ENCODE results near the gene C20orf96.
"Not testable (repeated sequence)": the region's sequence is repeated elsewhere in the genome, so short reads cannot be mapped to it uniquely, and the experiment has no call there.

Gene C20orf96

DNA sequence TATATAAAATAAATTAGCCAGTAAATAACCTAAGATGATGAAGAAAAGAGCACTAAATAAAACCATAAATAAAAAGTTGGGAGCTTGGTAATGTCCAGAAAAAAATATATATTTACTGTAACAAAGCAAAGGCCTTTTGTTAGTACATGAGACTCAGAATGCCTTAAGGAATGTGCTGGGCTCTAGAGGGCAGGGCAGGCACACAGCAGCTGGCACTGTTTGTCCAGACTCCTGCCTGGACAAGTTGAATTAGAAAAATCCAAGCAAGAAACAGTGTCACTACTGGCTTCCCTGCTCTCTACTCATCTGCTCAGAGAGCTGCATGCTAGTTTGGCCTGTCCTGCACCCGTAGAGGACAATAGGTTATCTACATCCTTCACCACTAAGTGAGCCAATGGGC is 54.7 kb downstream of the C20orf96 start:
- no peak for DNase-seq

DNA sequence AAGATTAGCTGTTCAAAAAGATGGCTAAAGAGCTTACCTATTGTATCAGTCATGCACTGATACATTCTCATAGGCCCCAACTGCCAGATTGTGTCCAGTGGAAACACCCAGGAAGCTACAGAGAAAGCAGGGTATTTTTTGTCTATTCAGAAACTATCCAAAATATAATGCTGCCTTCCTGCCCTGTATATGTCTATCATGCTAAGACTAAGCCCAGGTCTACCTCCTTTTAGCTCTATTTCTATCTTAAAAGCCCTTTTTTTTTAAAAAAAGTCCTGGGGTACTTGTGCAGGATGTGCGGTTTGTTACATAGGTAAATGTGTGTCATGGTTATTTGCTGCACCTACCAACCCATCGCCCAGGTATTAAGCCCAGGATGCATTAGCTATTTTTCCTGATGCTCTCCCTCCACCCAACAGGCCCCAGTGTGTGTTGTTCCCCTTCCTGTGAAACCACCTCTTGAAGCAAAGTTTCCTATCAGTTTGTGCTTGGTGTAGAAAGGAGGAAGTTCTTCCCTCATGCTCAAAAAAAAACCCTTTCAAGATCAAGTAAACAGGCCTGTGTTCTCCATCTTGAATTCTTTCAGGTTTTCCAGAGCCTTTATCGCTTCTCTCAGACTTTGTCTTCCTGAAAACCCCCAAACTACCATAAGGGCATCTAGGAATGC is 63.0 kb downstream of the C20orf96 start:
- DNase-seq, result no peak

DNA sequence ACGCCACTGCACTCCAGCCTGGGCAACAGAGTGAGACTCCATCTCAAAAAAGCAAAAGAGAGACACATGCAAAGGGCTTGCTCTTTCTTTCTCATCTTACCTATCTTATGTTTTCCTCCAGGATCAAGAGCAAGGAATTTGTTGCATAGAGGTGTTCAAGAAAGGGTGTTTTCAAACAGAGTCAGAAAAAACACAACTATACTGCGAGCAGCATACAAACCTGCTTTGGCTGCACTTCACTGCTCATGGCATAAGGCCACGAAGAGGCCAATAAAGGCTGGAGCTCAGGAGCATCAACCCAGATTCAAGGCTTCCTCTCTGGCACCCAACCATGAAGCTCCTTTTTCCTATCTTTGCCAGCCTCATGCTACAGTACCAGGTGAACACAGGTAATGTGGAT is 63.6 kb downstream of the C20orf96 start, which contains the start of gene DEFB129:
TSS of gene DEFB129 (plus strand) at position 301 of the 400 bp plus-strand sequence. CDS start at position 332, 31 bp downstream.
- DNase-seq, result no peak

DNA sequence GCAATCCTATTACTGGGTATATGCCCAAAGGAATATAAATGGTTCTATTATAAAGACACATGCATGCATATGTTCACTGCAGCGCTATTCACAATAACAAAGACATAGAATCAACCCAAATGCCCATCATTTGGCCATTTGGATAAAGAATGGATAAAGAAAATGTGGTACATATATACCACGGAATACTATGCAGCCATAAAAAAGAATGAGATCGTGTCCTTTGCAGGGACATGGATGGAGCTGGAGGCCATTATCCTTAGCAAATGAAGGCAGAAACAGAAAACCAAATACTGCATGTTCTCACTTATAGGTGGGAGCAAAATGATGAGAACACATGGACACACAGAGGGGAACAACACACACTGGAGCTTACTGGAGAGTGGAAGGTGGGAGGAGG is 64.7 kb downstream of the C20orf96 start:
- DNase-seq, result not testable (repeated sequence)

DNA sequence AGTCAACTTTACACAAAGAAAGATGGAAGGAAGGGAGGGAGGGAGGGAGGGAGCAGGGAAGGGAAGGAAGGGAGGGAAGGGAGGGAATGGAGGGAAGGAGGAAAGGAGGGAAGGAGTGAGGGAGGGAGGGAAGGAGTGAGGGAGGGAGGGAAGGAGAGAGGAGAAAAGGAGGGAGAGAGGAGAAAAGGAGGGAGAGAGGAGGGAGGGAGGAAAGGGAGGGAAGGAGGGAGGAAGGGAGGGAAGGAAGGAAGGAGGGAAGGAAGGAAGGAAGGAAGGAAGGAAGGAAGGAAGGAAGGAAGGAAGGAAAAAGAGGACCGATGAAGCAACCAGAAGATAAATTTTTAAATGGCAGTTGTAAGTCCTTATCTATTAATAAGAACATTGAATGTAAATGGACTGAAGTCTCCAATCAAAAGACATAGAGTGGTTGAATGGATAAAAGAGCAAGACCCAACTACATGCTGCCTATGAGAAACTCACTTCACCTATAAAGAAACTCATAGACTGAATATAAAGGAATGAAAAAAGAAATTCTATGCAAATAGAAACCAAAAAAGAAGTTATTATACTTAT is 69.2 kb downstream of the C20orf96 start:
- no peak for DNase-seq

Measured in NCI-H82 (cell line).